Fibroblast of pulmonary artery (primary cell): ENCODE data around the gene MYO5C.

Experiments
- DNase-seq: peaks from one replicate; pipeline ENCODE4 v3.0.0-alpha.2; 2010; ENCODE audit warnings: low read depth
- H3K4me3 ChIP-seq: replicated peaks from 2 replicates; pipeline ENCODE4 v1.5.1; 2011; ENCODE audit warnings: low read depth, mild to moderate bottlenecking, control low read depth, low read length, moderate library complexity
- TF ChIP-seq, protein P1 (sequence below): IDR thresholded peaks from 2 replicates; pipeline ENCODE4 v1.5.1; 2011; ENCODE audit warnings: mild to moderate bottlenecking, control low read depth, low read length, inconsistent platforms; ENCODE audit errors: missing control alignments

The MYO5C gene

DNA sequence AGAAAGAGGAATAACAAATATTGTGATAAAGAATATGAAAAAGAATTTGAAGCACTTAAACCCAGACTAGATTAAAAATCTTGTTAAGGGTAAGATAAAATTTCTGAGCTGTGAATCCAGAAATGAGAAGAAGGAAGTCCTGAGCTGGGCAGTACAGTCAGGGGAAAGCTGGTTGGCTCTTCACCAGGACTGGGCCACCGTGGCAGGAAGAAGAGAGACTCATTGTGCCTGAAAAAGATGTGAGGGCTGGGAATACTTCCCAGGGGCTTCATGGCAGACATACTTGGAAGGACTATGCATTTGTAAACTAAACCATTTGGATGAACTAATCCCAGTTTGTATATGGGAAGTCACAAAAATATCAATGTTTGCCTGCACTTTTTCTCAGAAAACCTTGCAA lies 28.5 kb upstream of the MYO5C start:
- no peak overlapping the region for H3K4me3 ChIP-seq
- TF ChIP-seq, protein P1, sequence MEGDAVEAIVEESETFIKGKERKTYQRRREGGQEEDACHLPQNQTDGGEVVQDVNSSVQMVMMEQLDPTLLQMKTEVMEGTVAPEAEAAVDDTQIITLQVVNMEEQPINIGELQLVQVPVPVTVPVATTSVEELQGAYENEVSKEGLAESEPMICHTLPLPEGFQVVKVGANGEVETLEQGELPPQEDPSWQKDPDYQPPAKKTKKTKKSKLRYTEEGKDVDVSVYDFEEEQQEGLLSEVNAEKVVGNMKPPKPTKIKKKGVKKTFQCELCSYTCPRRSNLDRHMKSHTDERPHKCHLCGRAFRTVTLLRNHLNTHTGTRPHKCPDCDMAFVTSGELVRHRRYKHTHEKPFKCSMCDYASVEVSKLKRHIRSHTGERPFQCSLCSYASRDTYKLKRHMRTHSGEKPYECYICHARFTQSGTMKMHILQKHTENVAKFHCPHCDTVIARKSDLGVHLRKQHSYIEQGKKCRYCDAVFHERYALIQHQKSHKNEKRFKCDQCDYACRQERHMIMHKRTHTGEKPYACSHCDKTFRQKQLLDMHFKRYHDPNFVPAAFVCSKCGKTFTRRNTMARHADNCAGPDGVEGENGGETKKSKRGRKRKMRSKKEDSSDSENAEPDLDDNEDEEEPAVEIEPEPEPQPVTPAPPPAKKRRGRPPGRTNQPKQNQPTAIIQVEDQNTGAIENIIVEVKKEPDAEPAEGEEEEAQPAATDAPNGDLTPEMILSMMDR = no peak
- DNase-seq = no peak

DNA sequence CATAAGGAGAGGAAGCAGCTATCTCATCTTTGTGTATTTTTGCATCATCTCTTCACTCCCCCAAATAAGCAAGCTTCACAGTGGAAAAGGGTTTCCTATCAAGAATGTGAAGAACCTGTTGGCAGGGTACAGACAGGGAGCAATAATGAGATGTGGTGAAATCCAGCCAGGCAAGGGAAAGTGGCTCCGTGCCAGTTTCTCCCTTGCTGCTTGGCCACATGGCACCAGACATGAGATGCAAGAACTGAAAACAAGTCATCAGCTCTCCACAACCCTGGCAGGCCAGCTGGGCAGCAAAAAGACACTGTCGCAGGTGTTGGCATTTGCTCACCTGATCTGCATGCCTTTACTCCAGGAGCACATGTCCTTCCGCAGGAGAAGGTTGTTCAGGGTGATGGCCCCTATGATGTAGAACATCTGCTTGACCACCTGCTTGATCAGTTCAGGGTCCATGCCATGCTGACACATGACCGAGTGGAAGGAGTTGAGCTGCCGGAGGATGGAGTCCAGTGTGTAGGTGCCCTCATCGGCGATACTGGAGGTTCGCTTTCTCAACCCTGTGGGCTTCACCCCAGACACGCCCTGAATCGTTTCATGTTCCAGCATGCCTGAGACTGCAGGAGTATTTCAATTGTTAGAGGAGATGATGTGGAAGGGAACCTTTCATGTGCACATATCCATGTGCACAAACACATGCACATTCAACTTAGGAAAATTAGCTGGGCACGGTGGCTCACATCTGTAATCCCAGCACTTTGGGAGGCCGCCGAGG lies 23.3 kb upstream of the MYO5C start:
- H3K4me3 ChIP-seq = no peak overlapping the region
- TF ChIP-seq, protein P1 = no peak
- no peak for DNase-seq

DNA sequence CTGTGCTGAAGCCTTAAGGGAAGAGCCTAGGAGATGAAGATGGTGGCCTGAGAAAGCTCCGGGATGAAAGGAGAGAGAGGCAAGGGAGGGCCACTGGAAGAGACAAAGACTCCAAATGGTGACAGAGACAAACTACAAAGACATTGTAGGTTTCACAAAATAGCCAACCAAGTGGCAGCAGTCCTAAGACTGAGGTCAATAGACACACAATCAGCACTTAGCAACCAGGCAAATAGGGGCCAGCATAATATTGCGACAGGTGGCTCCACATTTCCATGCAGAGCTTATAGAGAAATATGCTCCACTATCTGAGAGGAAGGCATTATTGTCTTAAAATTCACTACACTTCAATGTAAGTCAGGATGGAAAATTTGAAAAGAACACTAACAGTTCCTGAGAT lies 22.1 kb upstream of the MYO5C start:
- TF ChIP-seq, protein P1 = no peak
- no peak overlapping the region for H3K4me3 ChIP-seq
- no peak for DNase-seq

DNA sequence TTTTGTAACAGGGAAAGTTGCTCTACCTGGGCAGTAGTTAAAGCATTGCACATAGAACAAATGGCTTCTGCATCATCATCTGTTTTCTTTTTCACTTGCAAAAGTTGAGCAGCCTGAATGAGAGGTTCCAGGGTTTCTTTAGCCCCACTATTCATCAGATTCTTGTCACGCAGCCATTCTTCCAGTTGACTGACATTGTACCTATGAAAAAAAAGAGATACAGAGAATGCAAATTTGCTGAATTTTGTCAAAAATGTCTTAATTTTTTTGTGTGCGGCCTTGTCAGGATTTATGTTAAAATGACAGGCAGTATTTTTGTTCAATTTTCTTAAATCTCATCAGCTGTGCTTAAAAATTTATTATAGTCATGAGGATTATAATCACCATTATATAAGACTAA lies 21.4 kb upstream of the MYO5C start:
- no peak overlapping the region for H3K4me3 ChIP-seq
- DNase-seq = no peak
- TF ChIP-seq, protein P1 = no peak

DNA sequence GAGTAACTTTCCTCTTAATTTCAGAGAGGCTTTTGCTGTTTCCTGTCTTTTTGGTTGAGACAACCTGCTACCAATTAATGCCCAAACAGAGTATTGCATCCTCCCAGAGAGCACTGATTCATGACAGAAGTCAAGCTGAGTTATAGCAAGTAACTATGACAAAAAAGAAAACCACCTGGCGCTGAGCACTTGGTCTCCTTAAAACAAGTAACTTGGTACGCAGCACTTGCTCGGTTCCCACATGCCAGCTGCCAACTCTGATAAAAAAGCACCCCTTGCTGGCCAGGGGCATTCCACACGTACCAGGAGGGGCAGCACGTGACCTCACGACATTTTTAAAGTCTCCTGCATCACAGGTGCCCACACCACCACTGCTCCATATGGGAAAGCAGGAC lies 13.5 kb upstream of the MYO5C start:
- TF ChIP-seq, protein P1 = no peak
- no peak overlapping the region for H3K4me3 ChIP-seq
- DNase-seq = no peak

DNA sequence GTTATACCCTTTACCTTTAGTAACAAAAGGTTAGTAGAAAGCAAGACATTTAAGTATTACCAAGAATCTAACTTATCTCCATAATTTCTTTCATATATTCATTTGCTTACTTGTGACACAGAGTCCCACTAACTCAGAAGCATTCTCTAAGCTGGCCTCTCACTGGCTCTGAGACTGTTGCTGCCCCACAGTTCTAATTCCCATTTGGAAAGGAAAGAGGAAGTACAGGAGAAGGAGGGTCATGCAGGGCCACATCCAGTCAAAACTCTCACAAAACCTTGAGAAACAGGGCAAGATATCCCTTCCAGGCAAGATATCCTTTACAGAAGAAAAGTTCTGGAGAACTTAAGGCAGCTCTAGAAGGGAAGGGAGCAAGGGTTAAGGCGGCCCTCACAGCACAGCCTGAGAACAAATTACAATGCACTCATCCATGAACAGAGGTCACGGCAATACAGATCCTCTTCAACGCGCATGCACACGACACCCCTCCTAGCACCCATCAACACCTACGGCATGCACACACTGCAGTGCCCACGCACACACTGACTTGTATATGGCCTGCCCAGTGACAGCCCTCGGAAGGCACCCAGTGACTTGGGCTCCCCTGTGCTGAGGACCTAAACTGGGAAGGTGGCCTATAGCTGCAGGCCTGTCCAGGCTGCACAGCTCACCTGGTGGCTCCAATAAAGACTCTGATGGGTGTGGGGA lies 13.0 kb upstream of the MYO5C start:
- TF ChIP-seq, protein P1 = no peak
- DNase-seq = no peak
- no peak overlapping the region for H3K4me3 ChIP-seq

DNA sequence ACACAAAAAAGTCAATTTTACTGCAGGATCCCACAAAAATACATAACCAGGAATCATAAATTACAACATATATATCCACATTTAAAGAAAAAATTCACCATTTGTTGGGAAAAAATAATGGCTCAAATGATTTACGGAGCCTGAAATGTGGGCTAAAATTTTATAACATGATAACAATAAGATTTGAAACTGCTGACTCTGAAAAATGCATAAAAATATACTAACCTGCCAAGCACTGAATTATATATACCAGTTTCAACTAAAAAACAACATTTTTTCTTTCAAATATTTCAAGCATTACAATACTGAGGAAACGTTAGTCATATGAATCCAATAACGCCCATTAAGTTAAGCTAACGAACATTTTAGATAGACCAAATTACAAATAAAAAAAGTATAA lies 12.2 kb upstream of the MYO5C start:
- TF ChIP-seq, protein P1 = no peak
- no peak for DNase-seq
- H3K4me3 ChIP-seq = no peak overlapping the region
